Ectodermal cell (in vitro differentiated cells): Measurements from ENCODE around the gene SDK2.
"Not testable (repeated sequence)": the region's sequence is repeated elsewhere in the genome, so short reads cannot be mapped to it uniquely, and the experiment has no call there.

ENCODE experiments used
- H3K27ac ChIP-seq: 2 replicates; pipeline ENCODE4 v1.7.0; 2013; ENCODE audit warnings: mild to moderate bottlenecking, low read depth, low read length; ENCODE audit not compliant: insufficient read depth, poor library complexity, severe bottlenecking
- H3K27me3 ChIP-seq: 2 replicates; pipeline ENCODE4 v1.7.0; 2013; ENCODE audit warnings: mild to moderate bottlenecking, low read length; ENCODE audit not compliant: insufficient read depth, control insufficient read depth, poor library complexity, severe bottlenecking
- H3K36me3 ChIP-seq: one replicate; pipeline ENCODE4 v1.7.0; 2013; ENCODE audit warnings: low read length; ENCODE audit not compliant: control insufficient read depth, insufficient read depth
- H3K4me1 ChIP-seq: one replicate; pipeline ENCODE4 v1.7.0; 2013; ENCODE audit warnings: low read length; ENCODE audit not compliant: control insufficient read depth, insufficient read depth
- H3K4me3 ChIP-seq: 2 replicates; pipeline ENCODE4 v1.7.0; 2013; ENCODE audit warnings: low read depth, low read length, control low read depth; ENCODE audit not compliant: insufficient read depth
- H3K9me3 ChIP-seq: 2 replicates; pipeline ENCODE4 v1.7.0; 2013; ENCODE audit warnings: mild to moderate bottlenecking, low read length, moderate library complexity; ENCODE audit not compliant: control insufficient read depth
- WGBS, 2 experiments: methylation state at CpG; one replicate each; pipeline ENCODE4 v1.1.7; 2013; ENCODE audit warnings: missing lambda C conversion rate in 2 of 2; 5-methylcytosine and 5-hydroxymethylcytosine counted together

SDK2 gene

GRCh38 chr17:73453494-73453893, 190.8 kb downstream of the SDK2 start:
- not testable (repeated sequence) for H3K4me3 ChIP-seq, H3K4me1 ChIP-seq, H3K27ac ChIP-seq, H3K27me3 ChIP-seq, H3K9me3 ChIP-seq
- peaks cover 37% of the 10 kb centered on the region for H3K36me3 ChIP-seq
- WGBS, 2 experiments = 84 to 93% methylated on average over 2 of the region's 2 CpGs

GRCh38 chr17:73453090-73453489, 191.2 kb downstream of the SDK2 start:
- Histone ChIP-seq H3K27ac (no peak overlapping the region), H3K27me3 (no peaks in the 10 kb centered on the region), H3K4me3 (no peak overlapping the region), H3K36me3 (peaks cover 37% of the 10 kb centered on the region), H3K9me3 (no peaks in the 10 kb centered on the region), H3K4me1 (no peaks in the 10 kb centered on the region)
- WGBS, 2 experiments = 93 to 100% methylated on average over 1 of the region's 1 CpG

- 95 to 96% methylated on average over 3 of the region's 3 CpGs for WGBS, 2 experiments
- H3K27me3 ChIP-seq = no peaks in the 10 kb centered on the region
- no peaks in the 10 kb centered on the region for H3K9me3 ChIP-seq
- no peak overlapping the region for H3K4me3 ChIP-seq
- H3K36me3 ChIP-seq = peaks cover 37% of the 10 kb centered on the region
- no peaks in the 10 kb centered on the region for H3K4me1 ChIP-seq
- no peak overlapping the region for H3K27ac ChIP-seq
These were observed 192.2 kb downstream of the SDK2 start for GRCh38 chr17:73452009-73452408.

- no peak overlapping the region for H3K27ac ChIP-seq
- no peaks in the 10 kb centered on the region for H3K27me3 ChIP-seq
- WGBS, 2 experiments = 95 to 96% methylated on average over 18 of the region's 18 CpGs
- H3K4me1 ChIP-seq = no peaks in the 10 kb centered on the region
- H3K4me3 ChIP-seq = no peak overlapping the region
- no peaks in the 10 kb centered on the region for H3K9me3 ChIP-seq
- H3K36me3 ChIP-seq = peaks cover 17% of the 10 kb centered on the region
These were observed 196.9 kb downstream of the SDK2 start for GRCh38 chr17:73447319-73447718.

GRCh38 chr17:73446617-73447016, 197.6 kb downstream of the SDK2 start:
- Histone ChIP-seq H3K36me3 (peaks cover 18% of the 10 kb centered on the region), H3K27me3 (no peaks in the 10 kb centered on the region), H3K27ac (no peak overlapping the region), H3K9me3 (no peaks in the 10 kb centered on the region), H3K4me1 (no peaks in the 10 kb centered on the region), H3K4me3 (no peak overlapping the region)
- 94 to 95% methylated on average over 9 of the region's 9 CpGs for WGBS, 2 experiments

GRCh38 chr17:73445466-73445865, 198.8 kb downstream of the SDK2 start:
- peaks cover 18% of the 10 kb centered on the region for H3K36me3 ChIP-seq
- 94 to 98% methylated on average over 7 of the region's 7 CpGs for WGBS, 2 experiments
- no peak overlapping the region for H3K27ac ChIP-seq
- H3K27me3 ChIP-seq = no peaks in the 10 kb centered on the region
- no peak overlapping the region for H3K4me3 ChIP-seq
- H3K9me3 ChIP-seq = no peaks in the 10 kb centered on the region
- no peaks in the 10 kb centered on the region for H3K4me1 ChIP-seq

- Histone ChIP-seq H3K9me3 (no peaks in the 10 kb centered on the region), H3K4me3 (no peak overlapping the region), H3K36me3 (peaks cover 20% of the 10 kb centered on the region), H3K27me3 (no peaks in the 10 kb centered on the region), H3K4me1 (no peaks in the 10 kb centered on the region), H3K27ac (no peak overlapping the region)
- 94 to 95% methylated on average over 8 of the region's 8 CpGs for WGBS, 2 experiments
These were observed 200.2 kb downstream of the SDK2 start for GRCh38 chr17:73444021-73444420.

GRCh38 chr17:73439597-73439996, 204.6 kb downstream of the SDK2 start:
- 94 to 96% methylated on average over 7 of the region's 7 CpGs for WGBS, 2 experiments
- Histone ChIP-seq H3K27me3 (no peaks in the 10 kb centered on the region), H3K27ac (no peak overlapping the region), H3K36me3 (peaks cover 25% of the 10 kb centered on the region), H3K9me3 (no peaks in the 10 kb centered on the region), H3K4me3 (no peak overlapping the region), H3K4me1 (no peaks in the 10 kb centered on the region)

- Histone ChIP-seq H3K4me3 (no peak overlapping the region), H3K27ac (no peak overlapping the region), H3K9me3 (no peaks in the 10 kb centered on the region), H3K36me3 (peaks cover 26% of the 10 kb centered on the region), H3K27me3 (no peaks in the 10 kb centered on the region), H3K4me1 (no peaks in the 10 kb centered on the region)
- WGBS, 2 experiments = 91 to 92% methylated on average over 16 of the region's 16 CpGs
These were observed 206.4 kb downstream of the SDK2 start for GRCh38 chr17:73437826-73438225.

GRCh38 chr17:73436954-73437353, 207.3 kb downstream of the SDK2 start:
- no peaks in the 10 kb centered on the region for H3K4me1 ChIP-seq
- no peak overlapping the region for H3K27ac ChIP-seq
- no peaks in the 10 kb centered on the region for H3K9me3 ChIP-seq
- H3K4me3 ChIP-seq = no peak overlapping the region
- H3K27me3 ChIP-seq = no peaks in the 10 kb centered on the region
- 87 to 92% methylated on average over 10 of the region's 10 CpGs for WGBS, 2 experiments
- H3K36me3 ChIP-seq = peaks cover 29% of the 10 kb centered on the region

- Histone ChIP-seq H3K9me3 (no peaks in the 10 kb centered on the region), H3K27me3 (no peaks in the 10 kb centered on the region)
- 95 to 97% methylated on average over 23 of the region's 23 CpGs for WGBS, 2 experiments
These were observed 208.8 kb downstream of the SDK2 start for GRCh38 chr17:73435412-73435811.

More at GRCh38 chr17:73435412-73435811, 208.8 kb downstream of the SDK2 start:
- no peak overlapping the region for H3K27ac ChIP-seq
- no peak overlapping the region for H3K4me3 ChIP-seq
- peaks cover 4% of the 10 kb centered on the region for H3K4me1 ChIP-seq
- peaks cover 31% of the 10 kb centered on the region for H3K36me3 ChIP-seq
